GM18498 (cell line): ENCODE data around the gene LPP.
"Not testable (repeated sequence)": the region's sequence is repeated elsewhere in the genome, so short reads cannot be mapped to it uniquely, and the experiment has no call there.

ENCODE experiments used
- ATAC-seq: cut with Tn5 transposase; IDR thresholded peaks from one replicate; pipeline ENCODE4 v1.9.1; 2021; ENCODE audit warnings: mild to moderate bottlenecking, moderate library complexity; ENCODE audit not compliant: unreplicated experiment

The LPP gene

DNA sequence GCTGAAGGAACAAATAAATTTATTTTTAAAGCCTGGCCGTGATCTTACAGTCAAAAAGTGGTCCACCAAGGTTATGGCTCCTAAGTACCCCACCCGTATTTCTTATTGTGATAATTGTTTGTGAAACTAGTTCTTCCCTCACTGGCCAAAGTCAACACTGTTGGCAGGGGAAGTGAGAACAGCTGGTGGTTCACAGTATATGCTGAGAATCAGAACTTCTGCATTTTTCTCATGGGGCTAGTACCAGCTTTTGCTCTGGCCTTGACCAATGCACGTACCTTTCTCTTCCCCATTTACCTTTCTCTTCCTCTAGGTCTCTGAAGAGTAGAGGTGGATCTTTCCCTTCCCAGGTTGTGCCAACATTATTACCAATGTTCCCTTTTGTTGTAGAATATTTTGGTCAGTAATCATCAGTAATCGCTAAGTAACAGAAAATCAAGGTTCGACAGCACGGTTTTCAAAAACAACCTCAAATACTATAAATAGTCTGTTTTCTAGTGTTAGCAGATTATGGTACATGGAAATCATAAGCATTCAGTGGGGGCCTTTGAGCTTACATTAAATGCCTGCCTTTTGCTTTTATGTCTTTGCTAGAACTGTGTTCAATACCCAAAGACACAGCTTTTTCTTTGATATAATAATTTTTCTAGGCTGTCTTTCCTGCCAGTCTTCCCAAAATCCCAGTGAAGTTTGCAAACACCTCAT lies 268.0 kb downstream of the LPP start:
- ATAC-seq, result peak; percentile 100

DNA sequence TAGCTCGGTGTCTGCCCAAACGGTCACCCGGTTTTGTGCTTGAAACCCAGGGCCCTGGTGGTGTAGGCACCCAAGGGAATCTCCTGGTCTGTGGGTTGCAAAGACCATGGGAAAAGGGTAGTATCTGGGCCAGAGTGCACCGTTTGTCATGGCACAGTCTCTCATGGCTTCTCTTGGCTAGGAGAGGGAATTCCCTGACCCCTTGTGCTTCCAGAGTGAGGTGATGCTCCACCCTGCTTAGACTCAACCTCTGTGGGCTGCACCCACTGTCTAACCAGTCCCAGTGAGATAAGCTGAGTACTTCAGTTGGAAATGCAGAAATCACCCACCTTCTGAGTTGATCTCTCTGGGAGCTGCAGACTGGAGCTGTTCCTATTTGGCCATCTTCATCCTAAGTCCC lies 274.0 kb downstream of the LPP start:
- ATAC-seq, result not testable (repeated sequence)

DNA sequence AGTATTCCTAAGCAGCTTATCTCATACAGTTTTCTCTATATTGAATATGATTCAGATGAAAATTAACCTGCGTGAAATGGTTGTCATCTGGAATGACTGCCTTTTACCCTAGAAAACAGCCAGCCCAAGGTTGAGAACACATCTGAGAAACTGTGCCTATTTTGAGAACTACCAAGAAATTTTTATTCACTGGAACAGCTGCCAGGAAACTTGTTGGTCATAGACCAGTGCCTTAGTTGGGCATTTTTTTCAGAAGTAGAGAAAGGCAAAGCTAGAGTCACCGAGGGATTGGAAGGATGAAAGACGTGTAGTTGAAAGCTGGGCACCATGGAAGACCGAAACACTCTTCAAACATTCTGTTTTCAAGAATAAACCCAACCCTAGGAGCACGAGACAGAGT lies 277.1 kb downstream of the LPP start:
- ATAC-seq, result no peak

DNA sequence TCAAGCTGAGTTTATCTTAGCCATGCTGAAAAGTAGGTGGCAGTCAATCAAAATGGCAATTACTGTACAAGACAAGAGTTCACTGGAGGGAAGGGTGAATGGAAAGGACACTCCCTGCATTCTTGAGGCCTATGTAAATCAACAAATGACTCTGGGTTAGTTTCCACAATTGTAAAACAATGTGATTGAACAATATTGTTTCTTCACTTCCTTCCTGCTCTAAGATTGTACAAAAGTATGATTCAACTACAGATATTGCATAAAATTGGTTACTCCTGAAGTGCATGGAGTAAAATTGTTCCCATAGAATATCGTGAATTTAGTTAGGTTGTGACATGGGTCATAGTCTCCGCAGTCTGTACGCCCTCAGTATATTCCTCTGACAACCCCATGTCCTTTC lies 277.6 kb downstream of the LPP start:
- ATAC-seq, result no peak

DNA sequence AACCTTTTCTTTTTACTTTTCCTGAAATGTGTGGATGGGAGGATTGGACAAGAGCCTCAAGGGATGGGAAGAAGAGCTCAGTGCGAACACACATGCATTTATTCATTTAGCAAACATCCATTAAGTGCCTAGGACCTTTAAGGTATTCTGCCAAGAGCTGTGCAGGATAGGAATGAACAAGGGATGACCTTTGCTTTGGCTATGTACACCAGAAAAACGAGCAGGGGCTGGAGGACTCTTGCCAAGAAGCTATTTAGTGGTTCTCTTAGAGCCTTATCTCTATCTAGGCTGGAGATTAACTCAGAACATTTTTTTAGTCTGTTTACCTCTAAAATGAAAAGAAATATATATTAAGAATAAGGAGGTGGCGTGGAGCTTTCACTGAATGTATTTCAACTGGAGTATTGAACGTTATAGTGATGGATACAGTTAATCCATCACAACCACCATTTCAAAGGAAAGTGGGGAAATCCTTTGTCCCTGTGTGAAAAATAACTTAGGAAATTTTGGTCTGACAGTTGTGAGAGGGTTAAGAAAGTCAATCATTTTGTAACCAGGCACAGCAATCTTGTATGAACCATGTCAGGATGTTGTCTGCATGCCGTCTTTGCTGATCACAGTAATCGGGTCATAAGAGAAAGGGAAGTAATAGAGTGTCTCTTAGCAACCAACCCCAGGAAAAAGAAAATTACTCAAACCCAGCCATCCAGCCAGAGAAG lies 279.0 kb downstream of the LPP start:
- ATAC-seq, result no peak

DNA sequence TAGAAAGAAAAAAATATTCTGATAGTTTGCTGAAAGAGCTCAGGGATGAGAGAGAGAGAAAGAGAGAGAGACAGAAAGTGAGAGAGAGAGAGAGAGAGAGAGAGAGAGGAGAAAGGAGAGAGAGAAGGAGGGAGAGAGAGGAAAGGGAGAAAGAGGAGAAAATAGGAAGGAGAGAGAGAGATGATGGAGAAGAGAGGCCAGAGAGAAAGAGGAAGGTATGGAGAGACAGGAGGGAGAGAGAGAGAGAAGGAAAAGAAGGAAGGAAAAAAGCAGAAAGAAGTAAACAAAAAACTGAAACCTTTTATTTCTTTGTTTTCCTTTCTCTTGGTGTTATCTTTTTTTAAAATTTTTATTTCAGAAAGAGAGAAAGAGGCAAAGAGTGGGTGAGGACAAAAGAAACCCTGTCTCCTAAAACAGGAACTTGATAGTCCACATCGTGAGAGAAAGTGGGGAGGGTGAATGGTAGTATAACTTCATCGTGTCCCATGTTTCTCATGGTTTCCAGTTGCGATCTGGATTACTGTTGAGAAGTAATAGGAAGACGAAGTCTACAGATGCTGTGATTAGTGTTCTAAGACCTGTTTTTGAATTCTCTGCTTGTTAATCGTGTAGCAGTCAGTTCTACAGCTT lies 279.7 kb downstream of the LPP start:
- ATAC-seq, result no peak

DNA sequence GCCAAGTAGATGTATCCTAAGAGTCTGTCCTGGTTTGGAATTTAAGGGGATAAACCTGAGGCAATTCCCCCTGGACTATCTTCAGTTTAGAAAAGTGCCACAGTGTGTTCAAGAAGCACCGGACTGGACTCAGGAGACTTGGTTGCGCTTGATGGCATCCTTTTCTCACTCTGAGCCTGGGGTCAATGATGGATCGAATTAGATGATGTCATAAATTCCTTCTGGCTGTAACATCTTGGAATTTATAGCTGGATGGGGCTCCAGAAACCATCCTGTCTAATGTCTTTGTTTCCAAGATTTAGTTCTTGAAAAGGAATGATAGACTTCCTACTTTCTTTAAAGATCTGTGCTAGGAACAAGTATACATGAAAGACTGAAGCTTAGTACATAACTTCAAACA lies 280.6 kb downstream of the LPP start:
- ATAC-seq, result no peak

GRCh38 chr3:188435266-188435665 lies 281.3 kb downstream of the LPP start:
- no peak for ATAC-seq

- no peak for ATAC-seq
These were observed 284.0 kb downstream of the LPP start for GRCh38 chr3:188437926-188438325.

- ATAC-seq, result peak; percentile 90
These were observed 285.1 kb downstream of the LPP start for GRCh38 chr3:188439080-188439479.

DNA sequence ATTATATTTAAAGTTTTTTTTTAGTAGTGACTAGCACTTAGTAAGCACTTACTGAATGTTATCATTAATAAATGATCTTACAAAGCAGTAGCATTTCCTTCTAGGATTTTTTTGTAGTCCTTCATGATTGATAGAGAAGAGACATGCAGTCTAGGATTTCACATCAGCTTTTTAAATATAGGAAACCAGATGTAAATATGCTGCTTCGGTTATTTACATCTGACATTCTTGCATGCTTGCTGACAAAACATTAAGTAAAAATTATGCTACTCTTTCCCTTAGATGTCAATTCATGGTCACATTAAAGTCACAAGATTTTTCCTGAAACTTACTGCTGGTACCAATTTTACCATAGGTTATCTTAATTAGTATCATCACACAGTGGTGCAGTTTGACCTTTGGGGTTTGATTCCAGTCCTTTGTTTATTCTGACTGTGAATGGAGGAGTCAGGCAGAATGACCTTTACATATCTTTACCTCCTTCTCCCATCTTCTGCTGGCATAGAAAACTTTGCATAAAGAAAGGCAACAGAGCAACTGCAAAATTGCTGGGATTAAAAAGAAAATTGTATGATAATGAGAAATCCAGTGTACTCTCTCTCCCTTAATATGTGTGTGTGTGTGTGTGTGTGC lies 286.5 kb downstream of the LPP start:
- ATAC-seq, result no peak

DNA sequence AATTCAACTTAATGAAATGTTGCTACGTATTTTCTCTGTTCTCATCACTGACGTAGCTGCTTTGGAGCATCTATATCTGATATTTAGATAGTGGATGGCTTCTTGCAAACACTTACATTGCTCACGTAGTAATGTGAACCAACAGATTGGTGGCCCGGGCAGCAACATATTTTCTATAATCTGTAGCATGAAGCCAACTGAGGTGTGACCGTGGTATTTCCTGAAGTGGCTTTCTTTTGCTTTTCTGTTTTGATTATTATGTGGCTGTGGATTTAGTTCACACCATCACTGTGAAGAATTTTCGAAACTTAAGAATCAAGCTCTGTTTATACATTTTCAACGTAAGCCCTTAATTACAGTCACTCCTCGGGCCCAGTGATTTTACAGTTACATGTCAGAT lies 288.5 kb downstream of the LPP start:
- ATAC-seq, result no peak

DNA sequence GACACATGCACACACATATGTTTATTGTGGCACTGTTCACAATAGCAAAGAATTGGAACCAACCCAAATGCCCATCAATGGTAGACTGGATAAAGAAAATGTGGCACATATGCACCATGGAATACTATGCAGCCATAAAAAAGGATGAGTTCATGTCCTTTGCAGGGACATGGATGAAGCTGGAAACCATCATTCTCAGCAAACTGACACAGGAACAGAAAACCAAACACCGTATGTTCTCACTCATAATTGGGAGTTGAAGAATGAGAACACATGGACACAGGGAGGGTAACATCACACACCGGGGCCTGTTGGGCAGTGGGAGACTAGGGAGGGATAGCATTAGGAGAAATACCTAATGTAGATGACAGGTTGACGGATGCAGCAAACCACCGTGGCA lies 291.2 kb downstream of the LPP start:
- not testable (repeated sequence) for ATAC-seq

DNA sequence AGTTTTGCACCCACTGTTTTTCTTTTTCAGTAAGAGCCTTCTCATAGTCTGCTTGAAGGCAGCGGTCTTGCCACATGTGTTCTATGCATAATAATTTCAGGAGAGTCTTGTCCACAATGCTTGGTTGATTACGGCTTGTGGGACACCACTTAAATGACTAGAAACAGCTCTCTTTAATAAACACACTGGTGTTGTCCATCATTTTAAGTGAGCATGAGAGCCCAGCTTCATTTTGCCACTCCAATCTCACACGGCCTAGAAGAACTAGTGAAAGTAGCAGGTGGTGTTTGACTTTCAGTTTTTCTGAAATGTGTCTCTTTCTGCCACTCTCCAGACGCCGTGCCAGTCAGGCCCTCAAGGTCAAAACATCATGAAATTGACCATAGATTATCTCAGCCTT lies 292.1 kb downstream of the LPP start:
- peak; percentile 89 for ATAC-seq

- peak; percentile 66 for ATAC-seq
These were observed 292.8 kb downstream of the LPP start for GRCh38 chr3:188446766-188447165.

GRCh38 chr3:188448813-188449212 lies 294.9 kb downstream of the LPP start:
- ATAC-seq, result no peak

- ATAC-seq, result no peak
These were observed 295.5 kb downstream of the LPP start for GRCh38 chr3:188449421-188449820.

DNA sequence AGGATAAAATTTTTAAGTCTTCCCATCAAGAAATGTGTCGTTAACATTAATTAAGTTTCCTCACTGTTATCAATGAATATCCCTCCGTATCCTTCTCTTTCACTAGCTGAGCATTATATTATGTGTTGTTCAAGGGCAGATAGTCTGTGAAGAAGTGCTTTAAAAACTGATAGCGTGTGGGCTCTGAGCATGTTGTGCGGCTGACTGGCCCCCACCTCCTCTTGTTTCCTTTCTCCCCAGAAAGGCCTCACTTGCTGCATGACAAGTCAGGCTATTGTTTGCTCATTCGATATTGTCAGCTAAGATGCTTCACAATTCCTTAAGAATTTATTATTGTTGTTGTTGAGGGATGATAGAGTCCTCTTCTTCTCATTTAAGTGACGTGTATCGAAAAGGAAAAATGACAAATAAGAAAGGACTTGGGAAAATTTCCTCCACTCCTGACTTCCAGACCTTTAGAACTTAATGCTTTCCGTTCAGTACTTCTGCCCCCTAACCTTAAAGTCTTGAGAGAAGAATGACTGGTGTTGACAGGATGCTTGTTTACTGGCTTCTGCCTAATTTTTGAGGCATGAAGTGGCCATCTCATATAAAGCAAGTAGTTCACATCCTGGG lies 298.3 kb downstream of the LPP start:
- no peak for ATAC-seq

DNA sequence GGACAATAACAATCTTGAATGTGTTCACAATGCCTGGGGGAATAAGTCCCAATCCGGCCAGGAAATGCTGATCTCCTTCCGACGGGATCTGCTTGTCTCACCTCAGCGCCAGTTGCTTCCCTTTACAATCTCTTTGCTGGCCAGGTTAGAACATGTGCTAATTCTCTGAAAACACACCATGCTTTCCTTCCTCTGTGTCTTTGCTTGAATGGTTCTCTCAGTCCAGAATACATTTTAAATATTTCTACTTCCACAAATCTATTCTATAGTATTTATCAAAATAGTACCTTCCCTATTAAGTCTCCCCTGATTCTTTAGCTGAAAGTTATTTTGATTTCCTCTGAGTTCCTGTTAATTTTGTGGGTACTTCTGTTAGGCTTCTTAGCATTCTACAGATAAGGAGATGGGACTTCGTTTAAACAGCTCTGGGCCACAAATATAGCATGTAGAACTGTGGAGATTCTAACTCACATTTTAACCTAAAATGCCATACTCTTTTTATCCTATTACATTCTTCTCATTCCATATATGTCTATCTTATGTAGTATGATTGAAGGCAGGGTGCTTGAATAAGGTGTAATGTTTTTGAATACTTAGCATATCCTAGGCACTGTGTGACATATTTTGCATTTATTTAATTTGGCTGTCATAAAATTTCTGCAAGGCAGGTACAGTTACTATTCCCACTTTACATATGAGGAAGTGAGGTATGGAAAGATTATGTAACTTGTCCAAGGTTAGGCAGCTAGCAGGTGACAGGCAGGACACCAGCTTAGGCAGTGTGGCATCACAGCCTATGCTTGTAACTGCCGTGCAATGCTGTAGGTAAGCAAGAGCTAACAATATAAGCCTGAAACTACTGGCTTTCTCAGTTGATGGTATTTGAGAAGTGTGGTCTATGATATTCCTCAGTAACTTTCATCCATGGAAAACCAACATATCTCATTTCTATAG lies 299.8 kb downstream of the LPP start:
- ATAC-seq, result no peak

DNA sequence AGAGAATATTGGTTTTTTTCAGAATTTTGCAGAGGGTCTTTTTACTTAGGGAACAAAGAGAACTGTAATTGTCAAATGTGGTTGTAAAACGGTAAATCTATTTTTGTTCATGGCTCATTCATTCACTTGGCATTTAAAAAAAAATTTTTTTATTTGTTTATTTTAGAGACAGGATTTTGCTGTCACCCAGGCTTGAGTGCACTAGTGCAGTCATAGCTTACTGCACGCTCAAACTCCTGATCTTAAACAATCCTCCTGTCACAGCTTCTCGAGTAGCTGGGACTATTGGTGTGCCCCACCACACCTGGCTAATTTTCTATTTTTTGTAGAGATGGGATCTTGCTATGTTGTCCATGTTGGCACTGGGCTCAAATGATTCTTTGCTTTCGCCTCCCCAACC lies 301.8 kb downstream of the LPP start:
- no peak for ATAC-seq
